HG03520 (cell line): Measurements from ENCODE around the gene PMVK.

ENCODE experiments used
- ATAC-seq: cut with Tn5 transposase; IDR thresholded peaks from one replicate; pipeline ENCODE4 v1.9.1; 2021; ENCODE audit warnings: mild to moderate bottlenecking, moderate library complexity; ENCODE audit not compliant: unreplicated experiment

PMVK gene

GRCh38 chr1:154883919-154884868 is 52.3 kb downstream of the PMVK start:
- no peak for ATAC-seq

- no peak for ATAC-seq
These were observed 54.5 kb downstream of the PMVK start for GRCh38 chr1:154881820-154882535.

DNA sequence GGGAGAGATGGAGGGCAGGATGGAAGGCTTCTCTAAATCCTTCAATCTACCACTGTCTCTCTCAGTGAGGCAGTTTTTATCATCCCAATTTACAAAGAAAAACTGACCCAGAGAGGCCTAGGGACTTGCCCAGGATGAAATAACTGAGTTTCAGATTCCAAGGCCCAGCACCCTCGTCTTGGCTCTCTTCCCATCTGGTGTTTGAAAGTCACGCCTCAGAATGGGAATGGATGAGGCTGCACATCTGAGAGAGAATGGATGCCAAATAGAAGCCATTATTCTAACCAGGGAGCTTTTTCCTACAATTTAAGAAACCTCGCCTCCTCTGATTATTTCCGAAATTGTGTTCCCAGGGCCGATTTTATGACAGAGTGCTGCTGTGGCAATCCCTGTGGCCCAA is 55.8 kb downstream of the PMVK start:
- no peak for ATAC-seq

GRCh38 chr1:154879038-154879421 is 57.5 kb downstream of the PMVK start:
- no peak for ATAC-seq

GRCh38 chr1:154878371-154879037 is 58.0 kb downstream of the PMVK start:
- ATAC-seq, result peak; percentile 60

- ATAC-seq, result no peak
These were observed 59.0 kb downstream of the PMVK start for GRCh38 chr1:154877370-154877974.

GRCh38 chr1:154876842-154877369 is 59.6 kb downstream of the PMVK start:
- no peak for ATAC-seq
